Chondrocyte (in vitro differentiated cells): ENCODE results near the gene ARL2BP. TPM values are rescaled to one million over a fixed set of nuclear protein-coding genes. Genes with fewer than 3 reads are reported as not detected.

Experiments
- DNase-seq: peaks from one replicate; pipeline ENCODE4 v3.0.0; 2021; ENCODE audit warnings: mixed read lengths, low spot score
- H3K27ac Mint-ChIP-seq: one replicate; pipeline ENCODE4 v1.8.0; 2021; ENCODE audit warnings: mild to moderate bottlenecking, moderate library complexity, mixed read lengths; ENCODE audit not compliant: unreplicated experiment
- H3K27me3 Mint-ChIP-seq: 2 replicates; pipeline ENCODE4 v1.8.0; 2021; ENCODE audit warnings: low read depth, mixed read lengths
- H3K36me3 Mint-ChIP-seq: 2 replicates; pipeline ENCODE4 v1.8.0; 2021; ENCODE audit warnings: low read depth, mixed read lengths
- H3K4me1 Mint-ChIP-seq: 2 replicates; pipeline ENCODE4 v1.8.0; 2021; ENCODE audit warnings: low read depth, mild to moderate bottlenecking, mixed read lengths
- H3K4me3 Mint-ChIP-seq: one replicate; pipeline ENCODE4 v1.8.0; 2021; ENCODE audit warnings: mild to moderate bottlenecking, moderate library complexity, mixed read lengths; ENCODE audit not compliant: unreplicated experiment
- H3K9me3 Mint-ChIP-seq: 2 replicates; pipeline ENCODE4 v1.8.0; 2021; ENCODE audit warnings: low read depth, mixed read lengths
- CTCF ChIP-seq: fragments of 200-600 bp; sonication (generic); IDR thresholded peaks from 2 replicates; pipeline ENCODE4 v1.5.0; 2021; ENCODE audit warnings: antibody characterized with exemption, mild to moderate bottlenecking, moderate library complexity
- total RNA-seq: library from RNA; stranded (reverse); gene quantifications from 3 replicates; pipeline ENCODE4 v1.2.1, GENCODE V29; 2021

Gene ARL2BP
- total RNA-seq, 1 donor from 2014 or later: 69.5 TPM

- H3K9me3 Mint-ChIP-seq: no peaks in the 10 kb centered on the region
- no peak for TF ChIP-seq CTCF
These were observed 11.7 kb downstream of the ARL2BP start for GRCh38 chr16:57256601-57257395.

DNA sequence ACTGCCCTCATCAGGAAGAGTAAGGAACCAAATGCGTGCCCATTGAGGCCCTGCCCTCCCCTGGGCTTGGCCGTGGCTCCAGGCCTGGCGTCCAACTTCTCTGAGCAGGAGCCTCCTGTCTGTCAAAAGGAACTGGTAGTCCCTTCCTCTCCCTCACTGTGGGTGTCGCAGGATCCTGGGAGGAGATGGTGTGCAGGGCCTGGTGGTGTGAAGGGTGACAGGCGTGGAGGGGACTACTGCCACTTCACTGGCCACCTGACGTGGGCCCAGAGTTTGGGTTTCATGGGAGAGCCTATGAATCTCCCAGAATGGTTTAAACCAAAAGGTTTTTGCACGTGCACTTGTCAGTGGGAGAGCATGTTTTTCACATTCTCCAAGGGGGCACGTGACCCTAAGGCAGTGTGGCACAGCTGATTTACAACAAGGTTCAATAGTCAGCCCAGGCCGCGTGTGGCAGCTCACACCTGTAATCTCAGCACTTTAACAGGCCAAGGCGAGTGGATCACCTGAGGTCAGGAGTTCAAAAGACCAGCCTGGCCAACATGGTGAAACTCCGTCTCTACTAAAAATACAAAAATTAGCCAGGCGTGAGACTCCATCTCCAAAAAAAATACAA, 12.5 kb downstream of the ARL2BP start:
- H3K9me3 Mint-ChIP-seq: no peaks in the 10 kb centered on the region
- DNase-seq: peak; percentile 78
- H3K4me1 Mint-ChIP-seq: peaks cover 9% of the 10 kb centered on the region
- H3K27me3 Mint-ChIP-seq: no peaks in the 10 kb centered on the region
- TF ChIP-seq CTCF: no peak
- no peak overlapping the region for H3K27ac Mint-ChIP-seq
- no peak overlapping the region for H3K4me3 Mint-ChIP-seq
- H3K36me3 Mint-ChIP-seq: peaks cover 1% of the 10 kb centered on the region

More at GRCh38 chr16:57256601-57257395, 11.7 kb downstream of the ARL2BP start:
- Mint-ChIP-seq H3K4me3 (no peak overlapping the region), H3K27ac (no peak overlapping the region), H3K27me3 (no peaks in the 10 kb centered on the region), H3K4me1 (peaks cover 9% of the 10 kb centered on the region), H3K36me3 (peaks cover 9% of the 10 kb centered on the region)
- peak; percentile 85 for DNase-seq

- DNase-seq: peak; percentile 70
- Mint-ChIP-seq H3K27ac (no peak overlapping the region), H3K4me3 (no peak overlapping the region), H3K9me3 (no peaks in the 10 kb centered on the region), H3K4me1 (peaks cover 11% of the 10 kb centered on the region), H3K36me3 (no peaks in the 10 kb centered on the region), H3K27me3 (no peaks in the 10 kb centered on the region)
- no peak for TF ChIP-seq CTCF
These were observed 13.3 kb downstream of the ARL2BP start for GRCh38 chr16:57258226-57258909.

DNA sequence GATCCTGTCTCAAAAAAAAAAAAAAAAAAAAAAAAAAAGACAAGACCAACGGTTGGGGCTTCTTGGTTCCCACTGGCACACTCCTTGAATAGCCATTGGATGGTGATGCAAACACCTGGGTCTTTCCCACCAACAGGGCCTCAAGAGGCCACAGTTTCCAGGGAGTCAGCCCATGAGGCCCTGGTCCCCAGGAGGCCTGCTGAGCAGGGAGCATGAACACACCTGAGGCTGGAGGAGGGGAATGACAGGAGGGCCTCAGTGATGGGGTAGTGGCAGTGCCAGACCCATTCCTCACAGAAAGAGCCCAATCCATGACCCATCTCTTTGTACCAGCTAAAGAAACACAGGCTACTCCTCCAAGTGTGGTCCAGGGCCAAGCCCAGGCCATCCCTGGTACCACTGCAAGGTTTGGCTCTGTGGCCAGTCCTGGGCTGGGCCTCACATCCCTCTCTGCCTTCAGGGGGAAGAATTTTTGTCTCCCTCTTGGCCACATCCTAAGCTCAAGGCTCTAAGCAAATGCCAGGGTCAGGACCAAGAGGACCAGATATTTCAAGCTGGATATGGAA, 13.9 kb downstream of the ARL2BP start:
- Mint-ChIP-seq H3K4me3 (no peak overlapping the region), H3K9me3 (no peaks in the 10 kb centered on the region), H3K27me3 (no peaks in the 10 kb centered on the region), H3K36me3 (no peaks in the 10 kb centered on the region), H3K4me1 (peaks cover 11% of the 10 kb centered on the region), H3K27ac (no peak overlapping the region)
- no peak for TF ChIP-seq CTCF
- DNase-seq: peak; percentile 49
